HepG2 (cell line): Measurements from ENCODE around the gene SPATA21. TPM values are rescaled to one million over a fixed set of nuclear protein-coding genes. Genes with fewer than 3 reads are reported as not detected.

Experiments
- AGO2 ChIP-seq: fragments of 200-400 bp; formaldehyde crosslinking; optimal IDR thresholded peaks from 2 replicates; pipeline ENCODE3; 2017; ENCODE audit warnings: mild to moderate bottlenecking, low read depth, low read length, moderate library complexity
- EP300 ChIP-seq, 3 experiments: sonication (generic) in 1 of 3; formaldehyde crosslinking in 1 of 3; IDR thresholded peaks; 2 replicates each; pipeline versions ENCODE4 v1.5.1 to v1.6.1; 2011 to 2020; ENCODE audit warnings: low read depth in 2 of 3, low read length in 2 of 3, borderline replicate concordance in 1 of 3, improper control_type of control experiment in 1 of 3, mild to moderate bottlenecking in 1 of 3, missing genetic modification reagents in 1 of 3, moderate library complexity in 1 of 3
- ERF ChIP-seq: IDR thresholded peaks from 2 replicates; pipeline ENCODE4 v1.6.1; 2018; ENCODE audit warnings: missing biosample characterization, missing genetic modification reagents
- ETV5 ChIP-seq: IDR thresholded peaks from 2 replicates; pipeline ENCODE4 v1.6.1; 2018; ENCODE audit warnings: missing biosample characterization, missing genetic modification reagents, inconsistent platforms, borderline replicate concordance
- HIVEP1 ChIP-seq: sonication (generic); formaldehyde crosslinking; IDR thresholded peaks from 2 replicates; pipeline ENCODE4 v1.4.0; 2020; ENCODE audit warnings: mild to moderate bottlenecking, missing genetic modification reagents
- HNRNPL ChIP-seq: fragments of 200-400 bp; formaldehyde crosslinking; IDR thresholded peaks from 2 replicates; pipeline ENCODE4 v1.6.1; 2017; ENCODE audit warnings: mild to moderate bottlenecking, low read depth, low read length
- MED1 ChIP-seq: sonication (generic); formaldehyde crosslinking; IDR thresholded peaks from 2 replicates; pipeline ENCODE4 v1.4.0; 2020; ENCODE audit warnings: missing genetic modification reagents
- MXD1 ChIP-seq: sonication (generic); formaldehyde crosslinking; IDR thresholded peaks from 2 replicates; pipeline ENCODE4 v1.4.0; 2020; ENCODE audit warnings: mild to moderate bottlenecking, missing genetic modification reagents
- MYC ChIP-seq: sonication (generic); formaldehyde crosslinking; IDR thresholded peaks from 2 replicates; pipeline ENCODE4 v1.9.0; 2021; ENCODE audit warnings: missing genetic modification reagents, borderline replicate concordance
- NONO ChIP-seq, 2 experiments: fragments of 450-650 bp in 1 of 2; sonication (generic) in 1 of 2; formaldehyde crosslinking in 1 of 2; IDR thresholded peaks in 1 of 2; conservative IDR thresholded peaks in 1 of 2; 2 replicates each; pipeline versions ENCODE4 v1.6.1 to v1.8.0; 2017 to 2022; ENCODE audit warnings: mild to moderate bottlenecking in 1 of 2, missing genetic modification reagents in 1 of 2, moderate library complexity in 1 of 2
- NPAS2 ChIP-seq: sonication (generic); formaldehyde crosslinking; IDR thresholded peaks from 2 replicates; pipeline ENCODE4 v1.8.0; 2022; ENCODE audit warnings: mild to moderate bottlenecking, missing genetic modification reagents, borderline replicate concordance
- PAX8 ChIP-seq: sonication (generic); formaldehyde crosslinking; IDR thresholded peaks from 2 replicates; pipeline ENCODE4 v1.8.0; 2022; ENCODE audit warnings: mild to moderate bottlenecking, missing genetic modification reagents, borderline replicate concordance
- PCBP1 ChIP-seq: fragments of 200-400 bp; formaldehyde crosslinking; IDR thresholded peaks from 2 replicates; pipeline ENCODE4 v1.6.1; 2017; ENCODE audit warnings: mild to moderate bottlenecking, low read depth, low read length, borderline replicate concordance
- POLR2AphosphoS5 ChIP-seq: IDR thresholded peaks from 2 replicates; pipeline ENCODE4 v1.6.1; 2012; ENCODE audit warnings: low read depth, low read length
- YEATS2 ChIP-seq: sonication (generic); formaldehyde crosslinking; IDR thresholded peaks from 2 replicates; pipeline ENCODE4 v1.4.0; 2020; ENCODE audit warnings: missing genetic modification reagents, borderline replicate concordance
- ZIK1 ChIP-seq: sonication (generic); formaldehyde crosslinking; IDR thresholded peaks from 2 replicates; pipeline ENCODE4 v1.5.0; 2020; ENCODE audit warnings: mild to moderate bottlenecking, low read depth, missing genetic modification reagents, borderline replicate concordance
- ZNF281 ChIP-seq: sonication (generic); formaldehyde crosslinking; IDR thresholded peaks from 2 replicates; pipeline ENCODE4 v1.4.0; 2020; ENCODE audit warnings: missing genetic modification reagents, borderline replicate concordance
- ZNF331 ChIP-seq: sonication (generic); formaldehyde crosslinking; IDR thresholded peaks from 2 replicates; pipeline ENCODE4 v1.4.0; 2020; ENCODE audit warnings: missing genetic modification reagents
- ZNF7 ChIP-seq: IDR thresholded peaks from 2 replicates; pipeline ENCODE4 v1.6.1; 2016; ENCODE audit warnings: missing biosample characterization, missing genetic modification reagents
- ZNF740 ChIP-seq: sonication (generic); formaldehyde crosslinking; IDR thresholded peaks from 2 replicates; pipeline ENCODE4 v1.4.0; 2020; ENCODE audit warnings: missing genetic modification reagents
- ZNF776 ChIP-seq: sonication (generic); formaldehyde crosslinking; IDR thresholded peaks from 2 replicates; pipeline ENCODE4 v1.4.0; 2020; ENCODE audit warnings: mild to moderate bottlenecking, missing genetic modification reagents
- ZNF850 ChIP-seq: sonication (generic); formaldehyde crosslinking; conservative IDR thresholded peaks from 2 replicates; pipeline ENCODE4 v1.9.0; 2021; ENCODE audit warnings: mild to moderate bottlenecking, missing genetic modification reagents
- polyA plus RNA-seq, 8 experiments: library from polyadenylated mRNA; depleted of rRNA in 3 of 8; stranded (reverse) in 7 of 8; unstranded in 1 of 8; fragments of >200 nt; fragmentation: Illumina TruSeq in 4 of 8; extraction: Trizol in 4 of 8; gene quantifications; 2 replicates each; pipeline versions ENCODE4 v1.2.1 to v1.2.3, GENCODE V29; 2011 to 2016; ENCODE audit warnings: low read depth in 4 of 8, missing spikeins in 1 of 8, mixed read lengths in 1 of 8; ENCODE audit not compliant: insufficient read depth in 1 of 8
- total RNA-seq, 5 experiments: library from RNA; depleted of rRNA; stranded (reverse); fragments of >200 nt; fragmentation: Illumina TruSeq; extraction: Trizol; gene quantifications; 2 replicates each; pipeline ENCODE4 v1.2.3, GENCODE V29; 2016; ENCODE audit warnings: low read depth in 1 of 5

Gene SPATA21
- total and polyA plus RNA-seq, 2 of the 13 experiments (the other 11 are each of a cell fraction or from before 2014, with no cell fraction given), result 0.80 to 1.4 TPM

GRCh38 chr1:16367258-16367967 is 69.8 kb downstream of the SPATA21 start (continued):
- TF ChIP-seq HNRNPL, result 0 out of 2 replicates have a peak, but pooled peaks have one; percentile 26
- TF ChIP-seq MYC (CRISPR knock-in tag), result peak; percentile 83
- TF ChIP-seq ZNF7 (CRISPR knock-in tag), result no peak
- no peak for TF ChIP-seq ZIK1 (CRISPR knock-in tag)
- peak; percentile 40; the same call in 1 of the 2 replicates for TF ChIP-seq HIVEP1 (CRISPR knock-in tag)
- 0 out of 2 replicates have a peak, but pooled peaks have one; percentile 40 for TF ChIP-seq NPAS2 (CRISPR knock-in tag)
- no peak for TF ChIP-seq ZNF850 (CRISPR knock-in tag)
- TF ChIP-seq NONO (IDR thresholded peaks at IDR 0.05), result no peak
- 0 out of 2 replicates have a peak, but pooled peaks have one; percentile 6 for TF ChIP-seq NONO (CRISPR knock-in tag; conservative IDR thresholded peaks at IDR 0.05)
- peak; percentile 71; the same call in 1 of the 2 replicates for TF ChIP-seq ERF (CRISPR knock-in tag)
- TF ChIP-seq ETV5 (CRISPR knock-in tag), result no peak
- peak; percentile 73; the same call in 1 of the 2 replicates for TF ChIP-seq POLR2AphosphoS5
- no peak for TF ChIP-seq PCBP1
- no peak; the same call in 1 of the 2 replicates for TF ChIP-seq MED1 (CRISPR knock-in tag)
- TF ChIP-seq MXD1, result peak; percentile 78
- no peak for TF ChIP-seq PAX8 (CRISPR knock-in tag)
- TF ChIP-seq YEATS2 (CRISPR knock-in tag), result peak; percentile 78
- TF ChIP-seq ZNF776 (CRISPR knock-in tag), result peak; percentile 21; the same call in 1 of the 2 replicates
- TF ChIP-seq ZNF740, result peak; percentile 75; the same call in 1 of the 2 replicates
- TF ChIP-seq AGO2, result peak; percentile 59
- TF ChIP-seq ZNF331 (CRISPR knock-in tag), result no peak
- no peak for TF ChIP-seq EP300 (IDR thresholded peaks at IDR 0.05; ENCODE audit: low read depth in 2 of 2, low read length in 2 of 2)
- no peak for TF ChIP-seq EP300 (CRISPR knock-in tag; IDR thresholded peaks at IDR 0.05; ENCODE audit: borderline replicate concordance)
- TF ChIP-seq ZNF281 (CRISPR knock-in tag), result peak; percentile 4; the same call in 1 of the 2 replicates
